Body of pancreas (tissue), 4 donors: ENCODE data around the gene SLC25A33.

Experiments used
- POLR2A ChIP-seq, 3 donors: fragments of 450-650 bp; IDR thresholded peaks; one replicate each; pipeline ENCODE4 v1.6.1; 2016; ENCODE audit warnings: antibody characterized with exemption in 3 of 3, mild to moderate bottlenecking in 2 of 3
- TF ChIP-seq, protein P1 (sequence below), 7 experiments: fragments of 450-650 bp in 4 of 7; fragments of 200-600 bp in 3 of 7; sonication (generic) in 3 of 7; IDR thresholded peaks; one replicate each; pipeline ENCODE4 v1.5.1; 2016 to 2019; ENCODE audit warnings: antibody characterized with exemption in 7 of 7

GRCh38 chr1:9597361-9598315 lies 58.4 kb downstream of the SLC25A33 start:
- TF ChIP-seq, protein P1, sequence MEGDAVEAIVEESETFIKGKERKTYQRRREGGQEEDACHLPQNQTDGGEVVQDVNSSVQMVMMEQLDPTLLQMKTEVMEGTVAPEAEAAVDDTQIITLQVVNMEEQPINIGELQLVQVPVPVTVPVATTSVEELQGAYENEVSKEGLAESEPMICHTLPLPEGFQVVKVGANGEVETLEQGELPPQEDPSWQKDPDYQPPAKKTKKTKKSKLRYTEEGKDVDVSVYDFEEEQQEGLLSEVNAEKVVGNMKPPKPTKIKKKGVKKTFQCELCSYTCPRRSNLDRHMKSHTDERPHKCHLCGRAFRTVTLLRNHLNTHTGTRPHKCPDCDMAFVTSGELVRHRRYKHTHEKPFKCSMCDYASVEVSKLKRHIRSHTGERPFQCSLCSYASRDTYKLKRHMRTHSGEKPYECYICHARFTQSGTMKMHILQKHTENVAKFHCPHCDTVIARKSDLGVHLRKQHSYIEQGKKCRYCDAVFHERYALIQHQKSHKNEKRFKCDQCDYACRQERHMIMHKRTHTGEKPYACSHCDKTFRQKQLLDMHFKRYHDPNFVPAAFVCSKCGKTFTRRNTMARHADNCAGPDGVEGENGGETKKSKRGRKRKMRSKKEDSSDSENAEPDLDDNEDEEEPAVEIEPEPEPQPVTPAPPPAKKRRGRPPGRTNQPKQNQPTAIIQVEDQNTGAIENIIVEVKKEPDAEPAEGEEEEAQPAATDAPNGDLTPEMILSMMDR (IDR thresholded peaks at IDR 0.05): no peak
- no peak for TF ChIP-seq POLR2A (IDR thresholded peaks at IDR 0.05)
